C1 segment of cervical spinal cord (tissue), 14 donors: ENCODE measurements around the gene PCYT1A.
A peak's percentile ranks its signal among the peaks of the same experiment; 100 is the strongest.
"Not testable (repeated sequence)": the region's sequence is repeated elsewhere in the genome, so short reads cannot be mapped to it uniquely, and the experiment has no call there.

Experiments used
- DNase-seq, 14 donors: peaks; one replicate each; lab custom pipeline; 2025; lab: John Stamatoyannopoulos, UW

The PCYT1A gene

GRCh38 chr3:196193133-196193735, 94.3 kb downstream of the PCYT1A start:
- peak in 2 of 14 donors; percentile 36 to 79 for DNase-seq

DNA sequence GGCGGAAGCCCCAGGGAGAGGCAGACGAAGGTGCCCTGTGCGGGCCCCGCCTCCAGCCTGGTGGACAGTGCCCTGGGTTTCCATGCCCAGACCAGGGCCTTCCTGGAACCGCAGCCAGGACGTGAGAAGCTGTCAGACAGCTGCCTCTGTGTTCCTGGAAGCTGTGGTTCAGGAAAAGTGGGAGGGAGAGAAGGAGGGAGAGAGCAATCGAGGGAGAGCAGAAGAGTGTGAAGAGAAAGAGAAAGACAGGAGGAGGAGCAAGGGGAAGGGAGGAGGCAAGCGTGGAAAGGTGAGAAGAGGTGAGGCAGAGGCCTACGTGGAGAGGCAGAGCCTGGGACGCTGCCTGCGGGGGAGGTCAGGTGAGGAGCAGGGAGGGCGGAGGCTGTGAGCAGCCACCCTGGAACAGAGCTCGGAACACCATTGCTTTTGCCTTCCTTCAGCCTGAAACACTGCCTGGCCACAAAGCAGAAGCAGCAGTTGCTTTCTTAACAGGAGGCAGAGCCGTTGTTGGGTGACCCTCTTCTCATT, 94.9 kb downstream of the PCYT1A start:
- DNase-seq: peak in 1 of 14 donors; percentile 37

DNA sequence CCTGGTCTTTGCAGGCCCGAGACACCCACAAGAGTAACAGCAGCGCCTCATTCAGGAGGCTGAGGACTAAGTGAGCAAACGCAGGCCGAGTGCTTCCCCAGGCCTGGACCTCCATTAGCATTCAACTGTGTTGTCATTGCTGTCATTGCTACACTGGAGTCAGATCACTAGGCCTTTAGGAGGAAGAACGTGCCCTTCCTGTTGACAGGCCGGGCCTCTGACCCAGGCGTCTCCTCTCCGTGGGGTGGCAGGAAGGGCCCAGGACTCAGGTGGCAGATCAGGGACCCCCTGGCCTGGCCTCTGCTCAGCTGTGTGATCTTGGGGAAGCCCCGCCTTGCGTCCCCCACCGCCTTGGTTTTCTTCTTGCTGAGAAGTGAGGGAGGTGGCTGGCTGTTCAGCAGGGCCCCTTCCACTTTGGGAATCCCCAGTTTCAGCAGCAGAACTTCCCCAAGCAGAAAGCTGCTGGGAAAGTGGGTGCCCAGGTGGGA, 95.4 kb downstream of the PCYT1A start:
- no peak for DNase-seq

DNA sequence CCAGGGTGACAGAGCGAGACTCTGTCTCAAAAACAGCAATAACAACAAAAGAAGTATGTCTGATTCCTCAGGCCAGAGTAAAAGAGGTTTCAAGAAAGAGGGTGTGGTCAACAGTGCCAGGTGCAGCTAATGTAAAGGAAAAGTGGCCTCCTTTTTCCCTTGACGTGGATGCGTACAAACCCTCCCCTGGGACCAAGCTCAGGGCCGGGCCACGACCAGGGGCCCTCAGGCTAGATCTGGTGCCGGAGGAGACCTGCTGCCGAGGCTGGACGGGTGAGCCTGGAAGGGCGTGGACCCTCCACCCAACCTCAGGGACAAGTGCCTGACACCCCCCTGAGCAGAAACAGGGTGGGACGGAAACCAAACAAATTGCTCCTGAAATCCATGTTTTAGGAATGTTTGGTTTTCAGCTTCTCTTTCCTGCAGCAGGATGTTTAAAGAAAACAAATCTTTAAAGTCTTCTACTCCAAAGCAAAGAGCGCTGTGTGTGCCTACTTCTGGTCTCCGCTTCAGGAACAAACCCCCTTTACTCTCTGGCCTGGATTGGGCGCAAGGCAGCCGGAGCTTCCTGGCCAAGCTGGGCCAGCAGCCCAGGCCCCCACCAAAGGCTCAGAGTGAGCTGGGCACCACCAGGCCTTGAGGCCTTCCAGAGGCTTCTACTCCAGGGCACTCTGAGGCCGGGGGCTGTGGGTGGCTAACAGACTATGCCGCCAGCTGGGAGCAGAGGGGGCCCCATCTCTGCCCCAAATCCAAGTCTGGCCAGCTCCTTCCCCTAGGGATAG, 97.8 kb downstream of the PCYT1A start:
- peak in 5 of 14 donors; percentile 10 to 47 (median 23) for DNase-seq

GRCh38 chr3:196186651-196187573, 100.6 kb downstream of the PCYT1A start:
- peak in 7 of 14 donors; percentile 15 to 63 (median 21) for DNase-seq

DNA sequence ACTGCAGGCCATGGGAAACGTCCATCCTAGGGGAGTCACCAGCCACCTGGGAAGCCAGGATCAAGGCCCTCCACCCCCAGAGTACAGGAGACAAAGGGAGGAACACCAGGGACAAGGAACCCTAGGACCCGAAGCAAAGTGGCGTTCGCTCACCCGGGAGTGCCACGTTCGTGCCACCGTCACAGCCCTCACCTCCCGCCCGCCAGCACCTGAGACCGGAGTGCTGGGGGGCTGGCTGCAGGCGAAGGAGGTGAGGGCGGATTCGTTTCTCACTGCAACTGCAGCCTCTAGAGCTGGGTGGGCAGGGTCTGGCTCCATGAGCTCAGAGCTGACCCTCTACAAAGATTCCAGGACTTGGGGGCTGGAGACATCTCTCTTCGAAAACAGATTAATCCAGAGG, 102.6 kb downstream of the PCYT1A start:
- DNase-seq: no peak

GRCh38 chr3:196184169-196184432, 103.4 kb downstream of the PCYT1A start:
- DNase-seq: not testable (repeated sequence)

- DNase-seq: no peak
Measured at GRCh38 chr3:196181127-196181546, 106.4 kb downstream of the PCYT1A start.

DNA sequence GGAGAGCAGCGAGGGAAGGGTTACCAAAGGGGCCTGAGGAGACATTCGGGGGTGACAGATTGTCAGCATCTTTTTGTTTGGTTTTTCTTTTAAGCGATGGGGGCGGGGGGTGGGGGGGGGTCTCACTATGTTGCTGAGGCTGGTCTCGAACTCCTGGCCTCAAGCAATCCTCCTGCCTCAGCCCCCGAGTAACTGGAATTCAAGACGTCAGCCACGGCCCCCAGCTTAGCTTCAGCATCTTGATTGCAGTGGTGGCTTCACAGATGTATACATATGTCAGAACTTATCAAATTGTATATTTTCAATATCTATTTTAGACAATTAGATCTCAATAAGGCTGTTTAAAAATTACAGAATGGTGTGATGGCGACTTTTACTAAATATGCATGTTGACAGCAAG, 107.2 kb downstream of the PCYT1A start:
- no peak for DNase-seq
